Gastrocnemius medialis (tissue), 4 donors: ENCODE results near the gene RAB22A. TPM values are rescaled to one million over a fixed set of nuclear protein-coding genes. Genes with fewer than 3 reads are reported as not detected.

Experiments used
- ATAC-seq, 2 donors: fragments of 150-250 bp; one replicate each; pipeline ENCODE4 v1.9.1; 2016
- DNase-seq, 2 donors: peaks; one replicate each; pipeline ENCODE4 v3.0.0-alpha.2; 2019
- H3K27ac ChIP-seq, 4 donors: fragments of 200-600 bp; sonication (generic); 1 replicate in 1 of 4; 2 replicates in 3 of 4; pipeline ENCODE4 v1.5.1; 2016 to 2018; ENCODE audit warnings: mild to moderate bottlenecking in 2 of 4, moderate library complexity in 1 of 4
- H3K27me3 ChIP-seq, 3 donors: fragments of 200-600 bp; sonication (generic) in 2 of 3; 1 replicate in 1 of 3; 2 replicates in 2 of 3; pipeline versions ENCODE4 v1.5.1 to v1.6.0; 2016 to 2019; ENCODE audit warnings: mild to moderate bottlenecking in 1 of 3, moderate library complexity in 1 of 3
- H3K36me3 ChIP-seq, 2 donors: fragments of 200-600 bp; sonication (generic) in 1 of 2; one replicate each; pipeline ENCODE4 v1.5.1; 2017 to 2018
- H3K4me1 ChIP-seq, 2 donors: fragments of 200-600 bp; sonication (generic) in 1 of 2; one replicate each; pipeline ENCODE4 v1.5.1; 2016 to 2017; ENCODE audit warnings: mild to moderate bottlenecking in 2 of 2
- H3K4me3 ChIP-seq, 4 donors: fragments of 200-600 bp; sonication (generic) in 3 of 4; 1 replicate in 1 of 4; 2 replicates in 3 of 4; pipeline ENCODE4 v1.5.1; 2016 to 2019; ENCODE audit warnings: mild to moderate bottlenecking in 2 of 4
- H3K9me3 ChIP-seq, 3 donors: fragments of 200-600 bp; sonication (generic) in 2 of 3; 1 replicate in 1 of 3; 2 replicates in 2 of 3; pipeline ENCODE4 v1.5.1; 2016 to 2019
- CTCF ChIP-seq, 5 experiments: fragments of 450-650 bp in 3 of 5; fragments of 200-600 bp in 2 of 5; sonication (generic) in 2 of 5; IDR thresholded peaks in 4 of 5; conservative IDR thresholded peaks in 1 of 5; 1 replicate in 4 of 5; 2 replicates in 1 of 5; pipeline ENCODE4 v1.5.1; 2016 to 2019; ENCODE audit warnings: antibody characterized with exemption in 5 of 5, mild to moderate bottlenecking in 3 of 5, moderate library complexity in 3 of 5
- POLR2A ChIP-seq, 2 donors: fragments of 450-650 bp; IDR thresholded peaks; one replicate each; pipeline ENCODE4 v1.6.1; 2017; ENCODE audit warnings: antibody characterized with exemption in 2 of 2, mild to moderate bottlenecking in 2 of 2, moderate library complexity in 2 of 2
- in situ Hi-C, 4 donors: fragments of 200-750 bp; cut with MboI; loops; one replicate each; pipeline versions ENCODE4 v1.15.0 to v1.8.0; 2017; ENCODE audit warnings: low sequenced_read_pairs in 4 of 4
- intact Hi-C: fragments of 100-400 bp; cut with DNase I; formaldehyde crosslinking; loops from one replicate; pipeline ENCODE4 v1.15.1; 2023; ENCODE audit warnings: low total_unique reads
- total RNA-seq, 4 donors: library from RNA; depleted of rRNA; stranded (reverse); fragments of >200 nt; gene quantifications; one replicate each; pipeline versions ENCODE4 v1.1.0 to v1.2.3, GENCODE V29; 2016

The RAB22A gene
- total RNA-seq, 4 donors from 2014 or later, result 8.0 to 10.9 (median 9.3) TPM

DNA sequence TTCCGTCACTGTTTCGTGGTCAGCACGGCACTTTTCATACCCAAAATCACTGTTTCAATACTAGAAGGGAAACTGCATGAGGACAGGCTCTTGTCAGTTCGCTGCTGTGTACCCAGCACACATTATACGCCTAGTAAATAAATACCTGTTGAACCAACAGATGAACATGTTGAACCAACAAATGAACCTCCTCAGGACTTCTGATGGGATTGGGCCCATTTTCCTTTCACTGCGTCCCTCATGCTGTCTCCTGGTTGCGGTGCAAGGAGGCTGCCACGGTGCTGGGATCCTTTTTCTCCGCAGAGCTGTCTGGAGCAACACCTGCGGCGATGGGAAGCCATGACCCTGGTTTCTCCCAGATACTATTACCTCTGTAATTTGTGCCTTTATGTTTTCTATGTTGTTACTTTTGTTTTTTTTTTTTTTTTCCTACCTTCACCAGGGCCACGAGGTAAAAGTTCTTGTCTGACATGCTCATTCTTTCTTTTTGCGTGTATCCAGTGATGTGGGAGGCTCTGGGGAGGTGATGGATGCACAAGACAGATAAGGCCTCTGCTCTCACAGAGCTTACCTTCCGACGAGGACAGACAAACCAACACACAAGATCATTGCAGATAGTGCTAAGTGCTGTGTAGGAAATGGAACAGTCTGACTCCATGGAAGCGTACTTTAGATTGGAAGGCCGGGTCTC lies 80.6 kb downstream of the RAB22A start:
- Histone ChIP-seq H3K27me3 (no peaks in the 10 kb centered on the region), H3K27ac (peak overlapping the region; percentile 94 to 97 (median 96))

DNA sequence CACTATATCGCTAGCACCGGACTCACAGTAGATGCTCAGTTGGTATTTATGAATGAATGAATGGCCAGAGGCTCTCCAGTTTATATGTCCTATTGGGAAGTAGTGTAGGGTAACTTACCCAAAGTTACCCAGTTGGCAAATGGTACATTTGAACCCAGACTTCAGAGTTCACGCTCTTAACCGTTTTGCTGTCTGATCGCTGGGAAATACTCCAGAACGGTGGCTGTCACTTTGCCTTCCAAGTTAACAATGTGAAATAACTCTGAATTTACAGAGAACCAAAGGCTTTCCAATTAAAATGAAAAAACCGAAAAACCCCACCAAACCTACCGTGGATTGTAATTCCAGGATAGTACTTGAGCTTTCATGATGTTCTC lies 81.1 kb downstream of the RAB22A start:
- in situ Hi-C loops (no loop called here), intact Hi-C loops (loop anchor here (10.0 kb wide), 1 partner anchor 676 kb away; the partner anchor contains the start of gene PMEPA1)
- DNase-seq (no peak), ATAC-seq (no peak)
- Histone ChIP-seq H3K4me1 (peaks cover 43 to 53% of the 10 kb centered on the region in 2 donors), H3K9me3 (peaks cover 0 to 4% (median 0%) of the 10 kb centered on the region in 3 donors), H3K36me3 (peaks cover 0 to 6% of the 10 kb centered on the region in 2 donors), H3K27me3 (no peaks in the 10 kb centered on the region), H3K4me3 (peak overlapping the region in 3 of 4 donors; percentile 76 to 89 (median 85)), H3K27ac (peak overlapping the region in 3 of 4 donors; percentile 29 to 96 (median 94))
- no peak for TF ChIP-seq CTCF (IDR thresholded peaks at IDR 0.05 in 4 of 5, conservative IDR thresholded peaks at IDR 0.05 in 1 of 5)
- TF ChIP-seq POLR2A (IDR thresholded peaks at IDR 0.05), result no peak

More for the DNA sequence above, 80.6 kb downstream of the RAB22A start:
- intact Hi-C loops, result loop anchor here (1.0 to 10.0 kb wide), 5 partner anchors 18 to 675 kb away; partner anchors contain the start of genes PMEPA1 and RAB22A
- in situ Hi-C loops, result no loop called here
- H3K36me3 ChIP-seq, result peaks cover 0 to 6% of the 10 kb centered on the region in 2 donors
- H3K4me3 ChIP-seq, result peak overlapping the region; percentile 76 to 90 (median 87)
- DNase-seq, result no peak
- H3K4me1 ChIP-seq, result peaks cover 43 to 48% of the 10 kb centered on the region in 2 donors
- ATAC-seq, result no peak
- TF ChIP-seq CTCF (IDR thresholded peaks at IDR 0.05 in 4 of 5, conservative IDR thresholded peaks at IDR 0.05 in 1 of 5), result no peak
- no peak for TF ChIP-seq POLR2A (IDR thresholded peaks at IDR 0.05)
- H3K9me3 ChIP-seq, result peaks cover 0 to 4% (median 0%) of the 10 kb centered on the region in 3 donors

DNA sequence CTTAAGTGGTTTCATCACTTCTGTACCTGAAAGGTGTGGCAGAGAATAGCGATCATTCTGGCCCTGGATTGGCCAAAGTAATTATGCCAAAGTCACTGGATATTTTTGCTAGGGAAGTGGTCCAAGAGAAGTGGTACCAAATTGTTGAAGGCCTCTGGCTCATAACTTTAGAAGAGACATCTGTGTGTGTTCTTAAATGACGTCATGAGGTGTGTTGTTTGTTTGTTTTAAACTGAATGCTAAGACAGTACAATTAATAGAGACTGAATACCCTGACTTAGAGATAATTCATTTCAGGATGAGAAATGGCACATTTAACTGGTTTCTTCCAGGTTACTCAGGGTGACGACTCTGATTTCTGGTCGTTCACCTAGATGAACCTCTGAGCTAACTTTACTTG lies 82.8 kb downstream of the RAB22A start:
- peaks cover 48 to 70% of the 10 kb centered on the region in 2 donors for H3K4me1 ChIP-seq
- H3K36me3 ChIP-seq, result peaks cover 0 to 6% of the 10 kb centered on the region in 2 donors
- ATAC-seq (no peak), DNase-seq (no peak)
- H3K27ac ChIP-seq, result peak overlapping the region in 2 of 4 donors; percentile 14 to 96
- H3K27me3 ChIP-seq, result no peaks in the 10 kb centered on the region
- H3K4me3 ChIP-seq, result no peak overlapping the region
- in situ Hi-C loops (no loop called here), intact Hi-C loops (loop anchor here (10.0 kb wide), 1 partner anchor 677 kb away; the partner anchor contains the start of gene PMEPA1)
- TF ChIP-seq CTCF (IDR thresholded peaks at IDR 0.05 in 4 of 5, conservative IDR thresholded peaks at IDR 0.05 in 1 of 5) (no peak), POLR2A (IDR thresholded peaks at IDR 0.05) (no peak)
- H3K9me3 ChIP-seq, result peaks cover 0 to 4% (median 0%) of the 10 kb centered on the region in 3 donors

- intact Hi-C loops, result loop anchor here (10.0 kb wide), 1 partner anchor 678 kb away; the partner anchor contains the start of gene PMEPA1
- Histone ChIP-seq H3K27ac (peak overlapping the region in 2 of 4 donors; percentile 12 to 96), H3K4me1 (peaks cover 54 to 79% of the 10 kb centered on the region in 2 donors), H3K4me3 (no peak overlapping the region), H3K36me3 (peaks cover 0 to 6% of the 10 kb centered on the region in 2 donors), H3K9me3 (peaks cover 0 to 2% (median 0%) of the 10 kb centered on the region in 3 donors), H3K27me3 (no peaks in the 10 kb centered on the region)
- TF ChIP-seq CTCF (IDR thresholded peaks at IDR 0.05 in 4 of 5, conservative IDR thresholded peaks at IDR 0.05 in 1 of 5) (no peak), POLR2A (IDR thresholded peaks at IDR 0.05) (no peak)
- no peak for DNase-seq
- in situ Hi-C loops, result no loop called here
- no peak for ATAC-seq
Measured at GRCh38 chr20:58393299-58393698, 83.8 kb downstream of the RAB22A start.
